NT2/D1 (cell line): Measurements from ENCODE around the gene FAM98C.

Experiments used
- YY1 ChIP-seq: IDR thresholded peaks from 2 replicates; pipeline ENCODE4 v1.6.1; 2011; ENCODE audit not compliant: insufficient read length, insufficient read depth
- ZNF274 ChIP-seq: IDR thresholded peaks from 2 replicates; pipeline ENCODE4 v1.6.1; 2011; ENCODE audit warnings: mild to moderate bottlenecking, low read depth, low read length

GRCh38 chr19:38417544-38418506, 14.9 kb downstream of the FAM98C start:
- no peak for TF ChIP-seq ZNF274
- no peak for TF ChIP-seq YY1
